ENCODE results near the gene EFCC1. TPM values are rescaled to one million over a fixed set of nuclear protein-coding genes. Genes with fewer than 3 reads are reported as not detected.

EFCC1 gene
- total and polyA plus RNA-seq, 2 of the 8 experiments (the other 6 are each of a cell fraction or from before 2014, with no cell fraction given) = 0.14 to 0.37 TPM

DNA sequence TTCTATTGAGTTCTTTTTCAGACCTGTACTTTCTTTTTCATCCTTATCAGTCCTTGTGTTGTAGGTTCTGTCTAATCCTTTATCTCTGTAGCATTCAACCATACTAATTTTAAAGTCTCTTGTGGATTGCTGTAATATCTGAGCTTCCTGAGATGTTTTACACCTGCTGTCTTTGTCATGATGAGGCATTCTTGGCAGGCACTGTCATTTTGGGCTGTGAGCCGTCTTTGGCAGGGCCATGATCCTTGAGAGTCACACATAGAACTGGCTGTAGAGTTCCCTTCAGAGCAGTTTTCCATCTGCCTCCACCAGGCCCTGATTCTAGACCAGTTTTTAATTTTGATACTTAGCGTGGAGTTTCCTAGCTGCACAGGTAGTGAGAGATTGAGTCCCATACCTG lies 6.7 kb downstream of the EFCC1 start (continued):
- TF ChIP-seq, protein P1, sequence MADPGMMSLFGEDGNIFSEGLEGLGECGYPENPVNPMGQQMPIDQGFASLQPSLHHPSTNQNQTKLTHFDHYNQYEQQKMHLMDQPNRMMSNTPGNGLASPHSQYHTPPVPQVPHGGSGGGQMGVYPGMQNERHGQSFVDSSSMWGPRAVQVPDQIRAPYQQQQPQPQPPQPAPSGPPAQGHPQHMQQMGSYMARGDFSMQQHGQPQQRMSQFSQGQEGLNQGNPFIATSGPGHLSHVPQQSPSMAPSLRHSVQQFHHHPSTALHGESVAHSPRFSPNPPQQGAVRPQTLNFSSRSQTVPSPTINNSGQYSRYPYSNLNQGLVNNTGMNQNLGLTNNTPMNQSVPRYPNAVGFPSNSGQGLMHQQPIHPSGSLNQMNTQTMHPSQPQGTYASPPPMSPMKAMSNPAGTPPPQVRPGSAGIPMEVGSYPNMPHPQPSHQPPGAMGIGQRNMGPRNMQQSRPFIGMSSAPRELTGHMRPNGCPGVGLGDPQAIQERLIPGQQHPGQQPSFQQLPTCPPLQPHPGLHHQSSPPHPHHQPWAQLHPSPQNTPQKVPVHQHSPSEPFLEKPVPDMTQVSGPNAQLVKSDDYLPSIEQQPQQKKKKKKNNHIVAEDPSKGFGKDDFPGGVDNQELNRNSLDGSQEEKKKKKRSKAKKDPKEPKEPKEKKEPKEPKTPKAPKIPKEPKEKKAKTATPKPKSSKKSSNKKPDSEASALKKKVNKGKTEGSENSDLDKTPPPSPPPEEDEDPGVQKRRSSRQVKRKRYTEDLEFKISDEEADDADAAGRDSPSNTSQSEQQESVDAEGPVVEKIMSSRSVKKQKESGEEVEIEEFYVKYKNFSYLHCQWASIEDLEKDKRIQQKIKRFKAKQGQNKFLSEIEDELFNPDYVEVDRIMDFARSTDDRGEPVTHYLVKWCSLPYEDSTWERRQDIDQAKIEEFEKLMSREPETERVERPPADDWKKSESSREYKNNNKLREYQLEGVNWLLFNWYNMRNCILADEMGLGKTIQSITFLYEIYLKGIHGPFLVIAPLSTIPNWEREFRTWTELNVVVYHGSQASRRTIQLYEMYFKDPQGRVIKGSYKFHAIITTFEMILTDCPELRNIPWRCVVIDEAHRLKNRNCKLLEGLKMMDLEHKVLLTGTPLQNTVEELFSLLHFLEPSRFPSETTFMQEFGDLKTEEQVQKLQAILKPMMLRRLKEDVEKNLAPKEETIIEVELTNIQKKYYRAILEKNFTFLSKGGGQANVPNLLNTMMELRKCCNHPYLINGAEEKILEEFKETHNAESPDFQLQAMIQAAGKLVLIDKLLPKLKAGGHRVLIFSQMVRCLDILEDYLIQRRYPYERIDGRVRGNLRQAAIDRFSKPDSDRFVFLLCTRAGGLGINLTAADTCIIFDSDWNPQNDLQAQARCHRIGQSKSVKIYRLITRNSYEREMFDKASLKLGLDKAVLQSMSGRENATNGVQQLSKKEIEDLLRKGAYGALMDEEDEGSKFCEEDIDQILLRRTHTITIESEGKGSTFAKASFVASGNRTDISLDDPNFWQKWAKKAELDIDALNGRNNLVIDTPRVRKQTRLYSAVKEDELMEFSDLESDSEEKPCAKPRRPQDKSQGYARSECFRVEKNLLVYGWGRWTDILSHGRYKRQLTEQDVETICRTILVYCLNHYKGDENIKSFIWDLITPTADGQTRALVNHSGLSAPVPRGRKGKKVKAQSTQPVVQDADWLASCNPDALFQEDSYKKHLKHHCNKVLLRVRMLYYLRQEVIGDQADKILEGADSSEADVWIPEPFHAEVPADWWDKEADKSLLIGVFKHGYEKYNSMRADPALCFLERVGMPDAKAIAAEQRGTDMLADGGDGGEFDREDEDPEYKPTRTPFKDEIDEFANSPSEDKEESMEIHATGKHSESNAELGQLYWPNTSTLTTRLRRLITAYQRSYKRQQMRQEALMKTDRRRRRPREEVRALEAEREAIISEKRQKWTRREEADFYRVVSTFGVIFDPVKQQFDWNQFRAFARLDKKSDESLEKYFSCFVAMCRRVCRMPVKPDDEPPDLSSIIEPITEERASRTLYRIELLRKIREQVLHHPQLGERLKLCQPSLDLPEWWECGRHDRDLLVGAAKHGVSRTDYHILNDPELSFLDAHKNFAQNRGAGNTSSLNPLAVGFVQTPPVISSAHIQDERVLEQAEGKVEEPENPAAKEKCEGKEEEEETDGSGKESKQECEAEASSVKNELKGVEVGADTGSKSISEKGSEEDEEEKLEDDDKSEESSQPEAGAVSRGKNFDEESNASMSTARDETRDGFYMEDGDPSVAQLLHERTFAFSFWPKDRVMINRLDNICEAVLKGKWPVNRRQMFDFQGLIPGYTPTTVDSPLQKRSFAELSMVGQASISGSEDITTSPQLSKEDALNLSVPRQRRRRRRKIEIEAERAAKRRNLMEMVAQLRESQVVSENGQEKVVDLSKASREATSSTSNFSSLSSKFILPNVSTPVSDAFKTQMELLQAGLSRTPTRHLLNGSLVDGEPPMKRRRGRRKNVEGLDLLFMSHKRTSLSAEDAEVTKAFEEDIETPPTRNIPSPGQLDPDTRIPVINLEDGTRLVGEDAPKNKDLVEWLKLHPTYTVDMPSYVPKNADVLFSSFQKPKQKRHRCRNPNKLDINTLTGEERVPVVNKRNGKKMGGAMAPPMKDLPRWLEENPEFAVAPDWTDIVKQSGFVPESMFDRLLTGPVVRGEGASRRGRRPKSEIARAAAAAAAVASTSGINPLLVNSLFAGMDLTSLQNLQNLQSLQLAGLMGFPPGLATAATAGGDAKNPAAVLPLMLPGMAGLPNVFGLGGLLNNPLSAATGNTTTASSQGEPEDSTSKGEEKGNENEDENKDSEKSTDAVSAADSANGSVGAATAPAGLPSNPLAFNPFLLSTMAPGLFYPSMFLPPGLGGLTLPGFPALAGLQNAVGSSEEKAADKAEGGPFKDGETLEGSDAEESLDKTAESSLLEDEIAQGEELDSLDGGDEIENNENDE (IDR thresholded peaks at IDR 0.05; ENCODE audit: insufficient replicate concordance, low read length) = no peak
- TF ChIP-seq RBBP5 (IDR thresholded peaks at IDR 0.05; ENCODE audit: borderline replicate concordance, low read depth, low read length) = no peak
- no peak for TF ChIP-seq HDAC6 (IDR thresholded peaks at IDR 0.05; ENCODE audit: low read depth, low read length)
